Spleen (tissue), 11 donors: ENCODE results near the gene TWIST2. TPM values are rescaled to one million over a fixed set of nuclear protein-coding genes. Genes with fewer than 3 reads are reported as not detected.

ENCODE experiments used
- DNase-seq: peaks from one replicate; pipeline ENCODE4 v3.0.0-alpha.2; 2020
- H3K27ac ChIP-seq, 8 donors: fragments of 200-600 bp; sonication (generic) in 7 of 8; 1 replicate in 4 of 8; 2 replicates in 4 of 8; pipeline versions ENCODE4 v1.5.0 to v1.8.0; 2016 to 2021; ENCODE audit warnings: inconsistent platforms in 4 of 8, mild to moderate bottlenecking in 4 of 8, moderate library complexity in 1 of 8
- H3K27me3 ChIP-seq, 7 donors: fragments of 200-600 bp; sonication (generic) in 6 of 7; replicated peaks in 1 of 7; 1 replicate in 4 of 7; 2 replicates in 3 of 7; pipeline versions ENCODE4 v1.5.0 to v1.8.0; 2016 to 2021; ENCODE audit warnings: inconsistent platforms in 3 of 7, mild to moderate bottlenecking in 1 of 7
- H3K36me3 ChIP-seq, 6 donors: fragments of 200-600 bp; sonication (generic) in 5 of 6; 1 replicate in 4 of 6; 2 replicates in 2 of 6; pipeline versions ENCODE4 v1.5.0 to v1.8.0; 2016 to 2021; ENCODE audit warnings: inconsistent platforms in 2 of 6
- H3K4me1 ChIP-seq, 6 donors: fragments of 200-600 bp; sonication (generic) in 5 of 6; 1 replicate in 3 of 6; 2 replicates in 3 of 6; pipeline versions ENCODE4 v1.5.0 to v1.8.0; 2016 to 2021; ENCODE audit warnings: inconsistent platforms in 3 of 6
- H3K4me3 ChIP-seq, 8 donors: fragments of 200-600 bp; sonication (generic) in 7 of 8; 1 replicate in 4 of 8; 2 replicates in 4 of 8; pipeline versions ENCODE4 v1.5.0 to v1.8.0; 2016 to 2021; ENCODE audit warnings: inconsistent platforms in 4 of 8, mild to moderate bottlenecking in 4 of 8, moderate library complexity in 2 of 8
- H3K9me3 ChIP-seq, 8 donors: fragments of 200-600 bp; sonication (generic) in 7 of 8; 1 replicate in 4 of 8; 2 replicates in 4 of 8; pipeline versions ENCODE4 v1.5.0 to v1.8.0; 2016 to 2021; ENCODE audit warnings: inconsistent platforms in 4 of 8
- POLR2A ChIP-seq, 3 donors: fragments of 450-650 bp; IDR thresholded peaks; one replicate each; pipeline ENCODE4 v1.5.1; 2017; ENCODE audit warnings: antibody characterized with exemption in 3 of 3, mild to moderate bottlenecking in 1 of 3
- POLR2AphosphoS5 ChIP-seq, 3 donors: sonication (generic); formaldehyde crosslinking; IDR thresholded peaks; one replicate each; pipeline ENCODE4 v1.5.1; 2017; ENCODE audit warnings: antibody characterized with exemption in 3 of 3
- WGBS, 5 donors: extraction: QIAGEN DNeasy Blood & Tissue Kit in 3 of 5; methylation state at CpG; one replicate each; pipeline versions ENCODE4 v1.1.5 to v1.1.7; 2013 to 2018; 5-methylcytosine and 5-hydroxymethylcytosine counted together
- intact Hi-C: fragments of 100-400 bp; cut with DNase I; formaldehyde crosslinking; loops from one replicate; pipeline ENCODE4 v1.15.0; 2023; ENCODE audit warnings: low total_unique reads
- polyA plus RNA-seq, 3 donors: library from polyadenylated mRNA; stranded (reverse); fragments of 200-250 nt; gene quantifications; one replicate each; pipeline ENCODE4 v1.2.1, GENCODE V29; 2013
- total RNA-seq, 7 donors: library from RNA; depleted of rRNA in 3 of 7; stranded (reverse); fragments of >200 nt in 3 of 7; fragmentation: NEBNext Ultra II Directional in 4 of 7; extraction: Animal tissue kit (Norgen Biotek cat#: 25700) in 4 of 7; gene quantifications; one replicate each; pipeline versions ENCODE4 v1.1.0 to v1.2.1, GENCODE V29; 2016 to 2021
- TF ChIP-seq, protein P1 (sequence below), 11 experiments: fragments of 200-600 bp in 7 of 11; fragments of 450-650 bp in 4 of 11; sonication (generic) in 4 of 11; IDR thresholded peaks in 8 of 11; conservative IDR thresholded peaks in 3 of 11; 1 replicate in 7 of 11; 2 replicates in 4 of 11; pipeline versions ENCODE4 v1.4.0 to v1.8.0; 2016 to 2021; ENCODE audit warnings: antibody characterized with exemption in 11 of 11, inconsistent platforms in 4 of 11, mild to moderate bottlenecking in 1 of 11
- donor health status: healthy with polysubstance abuse.
- donor health status: DM: no; HTN: no; CAD: no; lungs with moderate emphysema.
- donor health status: DM: no; HTN: no; CAD: no.
- donor health status: Bipolar disorder and iron deficiency.
- donor health status: healthy.
- donor health status: DM: no; HTN: no; CAD: no.
- donor health status: DM: yes; HTN: yes; CAD: no.

TWIST2 gene
- total and polyA plus RNA-seq, 10 donors: 1.7 to 9.0 (median 2.4) TPM

DNA sequence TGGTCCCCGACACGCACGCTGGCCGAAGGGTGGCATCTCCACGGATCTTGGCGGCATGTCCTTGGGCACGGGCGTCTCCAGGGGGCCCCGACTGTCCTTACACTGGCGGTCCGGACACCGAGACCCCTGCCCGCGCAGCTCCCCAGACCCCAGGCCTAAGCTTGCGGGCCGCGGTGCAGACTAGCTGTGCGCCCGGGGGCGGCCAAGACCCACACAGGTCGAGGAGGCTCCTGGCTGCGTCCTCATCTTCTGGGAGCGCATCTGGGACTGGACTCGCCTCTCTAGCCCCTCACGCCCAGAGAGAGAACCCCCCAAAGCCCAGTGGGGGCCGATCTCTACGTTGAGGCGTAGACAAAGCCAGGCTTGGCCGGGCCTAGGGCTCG is 475 bp upstream of the TWIST2 start:
- TF ChIP-seq POLR2A (IDR thresholded peaks at IDR 0.05): no peak
- no peak for TF ChIP-seq POLR2AphosphoS5 (IDR thresholded peaks at IDR 0.05)
- TF ChIP-seq, protein P1, sequence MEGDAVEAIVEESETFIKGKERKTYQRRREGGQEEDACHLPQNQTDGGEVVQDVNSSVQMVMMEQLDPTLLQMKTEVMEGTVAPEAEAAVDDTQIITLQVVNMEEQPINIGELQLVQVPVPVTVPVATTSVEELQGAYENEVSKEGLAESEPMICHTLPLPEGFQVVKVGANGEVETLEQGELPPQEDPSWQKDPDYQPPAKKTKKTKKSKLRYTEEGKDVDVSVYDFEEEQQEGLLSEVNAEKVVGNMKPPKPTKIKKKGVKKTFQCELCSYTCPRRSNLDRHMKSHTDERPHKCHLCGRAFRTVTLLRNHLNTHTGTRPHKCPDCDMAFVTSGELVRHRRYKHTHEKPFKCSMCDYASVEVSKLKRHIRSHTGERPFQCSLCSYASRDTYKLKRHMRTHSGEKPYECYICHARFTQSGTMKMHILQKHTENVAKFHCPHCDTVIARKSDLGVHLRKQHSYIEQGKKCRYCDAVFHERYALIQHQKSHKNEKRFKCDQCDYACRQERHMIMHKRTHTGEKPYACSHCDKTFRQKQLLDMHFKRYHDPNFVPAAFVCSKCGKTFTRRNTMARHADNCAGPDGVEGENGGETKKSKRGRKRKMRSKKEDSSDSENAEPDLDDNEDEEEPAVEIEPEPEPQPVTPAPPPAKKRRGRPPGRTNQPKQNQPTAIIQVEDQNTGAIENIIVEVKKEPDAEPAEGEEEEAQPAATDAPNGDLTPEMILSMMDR (IDR thresholded peaks at IDR 0.05 in 8 of 11, conservative IDR thresholded peaks at IDR 0.05 in 3 of 11): no peak
- intact Hi-C loops: no loop called here
- Histone ChIP-seq H3K27me3 (peaks cover 0 to 96% (median 53%) of the 10 kb centered on the region in 7 donors), H3K27ac (peak overlapping the region in 6 of 8 donors; percentile 26 to 64 (median 47)), H3K4me3 (peak overlapping the region; percentile 25 to 72 (median 55)), H3K4me1 (peaks cover 0 to 40% (median 30%) of the 10 kb centered on the region in 6 donors), H3K9me3 (no peaks in the 10 kb centered on the region), H3K36me3 (no peaks in the 10 kb centered on the region)
- 4 to 7% (median 7%) methylated on average over 28 to 30 of the region's 30 CpGs; no CpG with 5 or more reads in 1 of the 5 donors for WGBS, 5 donors
- no peak for DNase-seq

DNA sequence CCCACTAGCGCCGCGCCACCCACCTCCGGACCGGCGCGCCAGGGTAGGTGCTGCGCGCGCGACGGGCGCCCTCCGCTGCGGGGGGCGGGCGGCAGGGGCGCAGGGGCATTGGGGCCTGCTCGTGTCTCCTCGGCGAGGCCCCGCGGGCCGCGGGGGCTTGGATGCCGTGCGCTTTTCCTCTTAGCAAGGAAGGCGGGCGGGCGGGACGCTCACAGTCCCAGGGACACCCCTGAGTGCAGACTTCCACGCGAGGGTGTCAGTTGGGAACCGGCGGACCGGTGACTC is 748 bp downstream of the TWIST2 start:
- H3K9me3 ChIP-seq: no peaks in the 10 kb centered on the region
- H3K4me1 ChIP-seq: peaks cover 0 to 40% (median 30%) of the 10 kb centered on the region in 6 donors
- TF ChIP-seq POLR2A (IDR thresholded peaks at IDR 0.05): no peak
- TF ChIP-seq, protein P1 (IDR thresholded peaks at IDR 0.05 in 8 of 11, conservative IDR thresholded peaks at IDR 0.05 in 3 of 11): no peak
- TF ChIP-seq POLR2AphosphoS5 (IDR thresholded peaks at IDR 0.05): no peak
- H3K27ac ChIP-seq: peak overlapping the region in 3 of 8 donors; percentile 56 to 64 (median 61)
- no peaks in the 10 kb centered on the region for H3K36me3 ChIP-seq
- peaks cover 0 to 90% (median 53%) of the 10 kb centered on the region in 7 donors for H3K27me3 ChIP-seq
- DNase-seq: no peak
- peak overlapping the region; percentile 20 to 72 (median 55) for H3K4me3 ChIP-seq
- intact Hi-C loops: no loop called here
- 0 to 14% (median 10%) methylated on average over 3 to 36 of the region's 36 CpGs for WGBS, 5 donors

DNA sequence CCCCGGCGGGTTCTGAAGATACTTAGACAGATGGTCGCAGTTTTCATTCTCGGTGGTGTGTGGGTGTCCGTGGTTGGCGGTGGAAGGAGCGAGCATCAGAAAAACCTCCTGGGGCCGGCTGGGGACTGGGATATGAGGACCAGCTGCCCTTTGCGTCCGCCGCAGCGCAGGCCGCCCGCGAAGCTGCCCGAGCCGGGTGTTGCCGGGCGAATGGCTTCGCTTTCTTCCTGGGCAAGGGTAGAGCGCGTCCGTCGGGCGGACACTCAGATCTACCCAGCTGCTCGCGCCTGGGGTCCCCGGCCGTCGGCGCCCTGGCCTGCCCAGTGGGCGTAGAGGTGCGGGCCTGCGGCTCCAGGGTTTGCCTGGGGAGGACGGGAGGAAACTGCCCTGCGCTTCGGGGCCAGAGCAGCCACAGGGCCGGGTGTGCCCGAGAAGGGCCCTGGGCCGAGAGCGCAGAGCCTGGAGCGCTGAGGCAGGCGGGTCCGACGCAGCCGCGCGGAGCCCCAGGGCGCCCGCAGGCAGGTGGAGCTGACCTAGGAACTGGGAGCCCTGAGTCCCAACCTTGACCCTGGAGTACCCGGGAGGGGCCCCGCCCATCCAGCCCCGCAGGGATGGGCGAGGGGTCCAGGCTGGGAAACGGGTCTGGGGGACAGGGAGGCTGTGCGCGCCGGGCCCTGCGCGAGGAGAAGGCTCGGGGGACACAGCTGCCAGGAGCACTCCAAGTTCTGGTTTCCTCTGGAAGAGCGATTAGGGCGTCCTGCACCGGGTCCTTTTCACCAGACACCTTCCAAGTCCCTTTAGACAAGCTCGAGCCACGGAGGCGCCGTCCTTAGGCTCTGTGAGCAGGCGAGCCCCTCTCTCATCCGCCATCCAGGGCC is 1.3 kb downstream of the TWIST2 start:
- no peaks in the 10 kb centered on the region for H3K36me3 ChIP-seq
- no peak overlapping the region for H3K27ac ChIP-seq
- 8 to 15% (median 10%) methylated on average over 28 to 70 of the region's 70 CpGs for WGBS, 5 donors
- H3K9me3 ChIP-seq: no peaks in the 10 kb centered on the region
- TF ChIP-seq POLR2A (IDR thresholded peaks at IDR 0.05) (no peak), POLR2AphosphoS5 (IDR thresholded peaks at IDR 0.05) (no peak)
- TF ChIP-seq, protein P1 (IDR thresholded peaks at IDR 0.05 in 8 of 11, conservative IDR thresholded peaks at IDR 0.05 in 3 of 11): no peak
- intact Hi-C loops: no loop called here
- H3K4me3 ChIP-seq: peak overlapping the region; percentile 20 to 72 (median 55)
- peaks cover 0 to 86% (median 55%) of the 10 kb centered on the region in 7 donors for H3K27me3 ChIP-seq
- DNase-seq: no peak
- peaks cover 0 to 40% (median 30%) of the 10 kb centered on the region in 6 donors for H3K4me1 ChIP-seq

DNA sequence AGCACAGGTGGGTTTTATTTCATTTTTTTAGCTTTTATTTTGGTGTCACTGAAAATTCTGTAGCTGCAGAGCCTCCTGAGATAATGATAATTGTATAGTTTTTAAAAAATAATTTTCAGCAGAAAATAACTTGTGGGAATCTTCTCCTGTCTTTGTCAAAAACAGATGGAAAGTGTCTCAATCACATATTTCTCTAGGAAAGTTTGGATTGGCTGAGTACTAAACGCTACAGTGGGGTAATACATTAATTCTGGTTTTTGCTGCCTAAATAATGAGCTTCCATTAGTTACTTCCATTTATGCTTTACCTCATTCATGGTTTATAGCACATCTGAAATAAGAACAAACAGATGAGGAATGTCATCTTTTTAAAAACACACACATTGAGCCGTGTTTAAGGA is 2.2 kb downstream of the TWIST2 start:
- TF ChIP-seq POLR2A (IDR thresholded peaks at IDR 0.05) (no peak), POLR2AphosphoS5 (IDR thresholded peaks at IDR 0.05) (no peak)
- TF ChIP-seq, protein P1 (IDR thresholded peaks at IDR 0.05 in 8 of 11, conservative IDR thresholded peaks at IDR 0.05 in 3 of 11): no peak
- peaks cover 0 to 86% (median 49%) of the 10 kb centered on the region in 7 donors for H3K27me3 ChIP-seq
- H3K36me3 ChIP-seq: no peaks in the 10 kb centered on the region
- DNase-seq: no peak
- H3K4me3 ChIP-seq: peak overlapping the region in 2 of 8 donors; percentile 58 to 72
- peaks cover 0 to 40% (median 30%) of the 10 kb centered on the region in 6 donors for H3K4me1 ChIP-seq
- H3K9me3 ChIP-seq: no peaks in the 10 kb centered on the region
- WGBS, 5 donors: 73 to 84% (median 81%) methylated on average over 2 of the region's 2 CpGs
- no peak overlapping the region for H3K27ac ChIP-seq
- intact Hi-C loops: no loop called here
